ENCODE data around the gene ESRP2.

The ESRP2 gene

GRCh38 chr16:68229431-68230175 lies 6.3 kb downstream of the ESRP2 start:
- Histone ChIP-seq H3K36me3 (ENCODE audit: insufficient read depth, low read length) (peaks cover 64% of the 10 kb centered on the region), H3K27me3 (ENCODE audit: insufficient read depth, low read length) (peaks cover 2% of the 10 kb centered on the region; the same call in 1 of the 2 replicates), H3K9ac (ENCODE audit: low read depth, low read length) (no peak overlapping the region), H3K9me3 (ENCODE audit: insufficient read depth, low read depth, low read length) (no peaks in the 10 kb centered on the region), H3K4me3 (ENCODE audit: low read length) (no peak overlapping the region), H3K4me1 (ENCODE audit: insufficient read depth, low read length) (peaks cover 11% of the 10 kb centered on the region), H3K27ac (ENCODE audit: low read depth, low read length) (no peak overlapping the region)
- 77% methylated on average over 4 of the region's 4 CpGs for WGBS

GRCh38 chr16:68228652-68229051 lies 7.3 kb downstream of the ESRP2 start:
- WGBS: 100% methylated on average over 3 of the region's 3 CpGs
- peaks cover 63% of the 10 kb centered on the region for H3K36me3 ChIP-seq (ENCODE audit: insufficient read depth, low read length)
- no peaks in the 10 kb centered on the region for H3K9me3 ChIP-seq (ENCODE audit: insufficient read depth, low read depth, low read length)
- no peaks in the 10 kb centered on the region for H3K27me3 ChIP-seq (ENCODE audit: insufficient read depth, low read length)
- no peak overlapping the region for H3K27ac ChIP-seq (ENCODE audit: low read depth, low read length)
- H3K4me3 ChIP-seq (ENCODE audit: low read length): no peak overlapping the region
- H3K9ac ChIP-seq (ENCODE audit: low read depth, low read length): no peak overlapping the region
- H3K4me1 ChIP-seq (ENCODE audit: insufficient read depth, low read length): 0 out of 2 replicates have a peak, but pooled peaks cover 2% of the 10 kb centered on the region

- 90% methylated on average over 2 of the region's 2 CpGs for WGBS
- no peaks in the 10 kb centered on the region for H3K9me3 ChIP-seq (ENCODE audit: insufficient read depth, low read depth, low read length)
- no peak overlapping the region for H3K4me3 ChIP-seq (ENCODE audit: low read length)
- no peaks in the 10 kb centered on the region for H3K27me3 ChIP-seq (ENCODE audit: insufficient read depth, low read length)
- no peak overlapping the region for H3K9ac ChIP-seq (ENCODE audit: low read depth, low read length)
- no peaks in the 10 kb centered on the region for H3K4me1 ChIP-seq (ENCODE audit: insufficient read depth, low read length)
- H3K27ac ChIP-seq (ENCODE audit: low read depth, low read length): no peak overlapping the region
- H3K36me3 ChIP-seq (ENCODE audit: insufficient read depth, low read length): peaks cover 57% of the 10 kb centered on the region
Observed at GRCh38 chr16:68227850-68228553, 7.9 kb downstream of the ESRP2 start.

- no peak overlapping the region for H3K27ac ChIP-seq (ENCODE audit: low read depth, low read length)
- no peaks in the 10 kb centered on the region for H3K4me1 ChIP-seq (ENCODE audit: insufficient read depth, low read length)
- H3K4me3 ChIP-seq (ENCODE audit: low read length): no peak overlapping the region
- 94% methylated on average over 3 of the region's 3 CpGs for WGBS
- H3K9ac ChIP-seq (ENCODE audit: low read depth, low read length): no peak overlapping the region
- no peaks in the 10 kb centered on the region for H3K27me3 ChIP-seq (ENCODE audit: insufficient read depth, low read length)
- no peaks in the 10 kb centered on the region for H3K9me3 ChIP-seq (ENCODE audit: insufficient read depth, low read depth, low read length)
- H3K36me3 ChIP-seq (ENCODE audit: insufficient read depth, low read length): peaks cover 53% of the 10 kb centered on the region
Observed at GRCh38 chr16:68227183-68227793, 8.6 kb downstream of the ESRP2 start.

- Histone ChIP-seq H3K9me3 (ENCODE audit: insufficient read depth, low read depth, low read length) (no peaks in the 10 kb centered on the region), H3K9ac (ENCODE audit: low read depth, low read length) (no peak overlapping the region), H3K36me3 (ENCODE audit: insufficient read depth, low read length) (peaks cover 42% of the 10 kb centered on the region), H3K4me3 (ENCODE audit: low read length) (no peak overlapping the region), H3K27ac (ENCODE audit: low read depth, low read length) (no peak overlapping the region), H3K27me3 (ENCODE audit: insufficient read depth, low read length) (no peaks in the 10 kb centered on the region), H3K4me1 (ENCODE audit: insufficient read depth, low read length) (no peaks in the 10 kb centered on the region)
- WGBS: 90% methylated on average over 4 of the region's 4 CpGs
Observed at GRCh38 chr16:68226116-68226515, 9.8 kb downstream of the ESRP2 start.

- H3K27me3 ChIP-seq (ENCODE audit: insufficient read depth, low read length): no peaks in the 10 kb centered on the region
- no peaks in the 10 kb centered on the region for H3K9me3 ChIP-seq (ENCODE audit: insufficient read depth, low read depth, low read length)
- H3K9ac ChIP-seq (ENCODE audit: low read depth, low read length): no peak overlapping the region
- no peak overlapping the region for H3K27ac ChIP-seq (ENCODE audit: low read depth, low read length)
- H3K4me3 ChIP-seq (ENCODE audit: low read length): no peak overlapping the region
- peaks cover 16% of the 10 kb centered on the region; the same call in 1 of the 2 replicates for H3K36me3 ChIP-seq (ENCODE audit: insufficient read depth, low read length)
- no peaks in the 10 kb centered on the region for H3K4me1 ChIP-seq (ENCODE audit: insufficient read depth, low read length)
- no CpG with 5 or more reads among the region's 1 CpG for WGBS
Observed at GRCh38 chr16:68223072-68223471, 12.9 kb downstream of the ESRP2 start.

- Histone ChIP-seq H3K4me3 (ENCODE audit: low read length) (no peak overlapping the region), H3K27me3 (ENCODE audit: insufficient read depth, low read length) (no peaks in the 10 kb centered on the region), H3K27ac (ENCODE audit: low read depth, low read length) (no peak overlapping the region), H3K4me1 (ENCODE audit: insufficient read depth, low read length) (no peaks in the 10 kb centered on the region), H3K36me3 (ENCODE audit: insufficient read depth, low read length) (no peaks in the 10 kb centered on the region; the same call in 1 of the 2 replicates), H3K9me3 (ENCODE audit: insufficient read depth, low read depth, low read length) (no peaks in the 10 kb centered on the region), H3K9ac (ENCODE audit: low read depth, low read length) (no peak overlapping the region)
- 90% methylated on average over 6 of the region's 6 CpGs for WGBS
Observed at GRCh38 chr16:68219725-68220351, 16.1 kb downstream of the ESRP2 start.

- WGBS: 95% methylated on average over 4 of the region's 4 CpGs
Observed at GRCh38 chr16:68217506-68217905, 18.4 kb downstream of the ESRP2 start.

GRCh38 chr16:68216240-68216639 lies 19.7 kb downstream of the ESRP2 start:
- no peaks in the 10 kb centered on the region; the same call in 1 of the 2 replicates for H3K36me3 ChIP-seq (ENCODE audit: insufficient read depth, low read length)
- no peaks in the 10 kb centered on the region for H3K9me3 ChIP-seq (ENCODE audit: insufficient read depth, low read depth, low read length)
- WGBS: 97% methylated on average over 2 of the region's 3 CpGs
- H3K27ac ChIP-seq (ENCODE audit: low read depth, low read length): no peak overlapping the region
- no peak overlapping the region for H3K9ac ChIP-seq (ENCODE audit: low read depth, low read length)
- no peaks in the 10 kb centered on the region for H3K27me3 ChIP-seq (ENCODE audit: insufficient read depth, low read length)
- no peaks in the 10 kb centered on the region for H3K4me1 ChIP-seq (ENCODE audit: insufficient read depth, low read length)
- no peak overlapping the region for H3K4me3 ChIP-seq (ENCODE audit: low read length)

More at GRCh38 chr16:68217506-68217905, 18.4 kb downstream of the ESRP2 start:
- Histone ChIP-seq H3K36me3 (ENCODE audit: insufficient read depth, low read length) (no peaks in the 10 kb centered on the region; the same call in 1 of the 2 replicates), H3K27ac (ENCODE audit: low read depth, low read length) (no peak overlapping the region), H3K27me3 (ENCODE audit: insufficient read depth, low read length) (no peaks in the 10 kb centered on the region), H3K9ac (ENCODE audit: low read depth, low read length) (no peak overlapping the region), H3K4me3 (ENCODE audit: low read length) (no peak overlapping the region), H3K9me3 (ENCODE audit: insufficient read depth, low read depth, low read length) (no peaks in the 10 kb centered on the region), H3K4me1 (ENCODE audit: insufficient read depth, low read length) (no peaks in the 10 kb centered on the region)

GRCh38 chr16:68215302-68215701 lies 20.6 kb downstream of the ESRP2 start:
- Histone ChIP-seq H3K4me1 (ENCODE audit: insufficient read depth, low read length) (no peaks in the 10 kb centered on the region), H3K36me3 (ENCODE audit: insufficient read depth, low read length) (no peaks in the 10 kb centered on the region; the same call in 1 of the 2 replicates), H3K27ac (ENCODE audit: low read depth, low read length) (no peak overlapping the region), H3K9ac (ENCODE audit: low read depth, low read length) (no peak overlapping the region), H3K27me3 (ENCODE audit: insufficient read depth, low read length) (no peaks in the 10 kb centered on the region), H3K9me3 (ENCODE audit: insufficient read depth, low read depth, low read length) (no peaks in the 10 kb centered on the region), H3K4me3 (ENCODE audit: low read length) (no peak overlapping the region)
- 91% methylated on average over 1 of the region's 1 CpG for WGBS

- Histone ChIP-seq H3K27ac (ENCODE audit: low read depth, low read length) (no peak overlapping the region), H3K27me3 (ENCODE audit: insufficient read depth, low read length) (no peaks in the 10 kb centered on the region), H3K4me3 (ENCODE audit: low read length) (no peak overlapping the region), H3K4me1 (ENCODE audit: insufficient read depth, low read length) (no peaks in the 10 kb centered on the region), H3K36me3 (ENCODE audit: insufficient read depth, low read length) (no peaks in the 10 kb centered on the region; the same call in 1 of the 2 replicates), H3K9ac (ENCODE audit: low read depth, low read length) (no peak overlapping the region), H3K9me3 (ENCODE audit: insufficient read depth, low read depth, low read length) (no peaks in the 10 kb centered on the region)
- WGBS: 88% methylated on average over 2 of the region's 3 CpGs
Observed at GRCh38 chr16:68214726-68215125, 21.2 kb downstream of the ESRP2 start.
